Caco-2 (cell line): Measurements from ENCODE around the gene H2BK1. TPM values are rescaled to one million over a fixed set of nuclear protein-coding genes. Genes with fewer than 3 reads are reported as not detected.

Source experiments
- BruUV-seq: library from RNA; stranded (reverse); fragments of 400-500 nt; replicated peaks from 2 replicates; lab custom pipeline; 2021; lab: Mats Ljungman, UMichigan
- CTCF ChIA-PET: fragments of 300-600 bp; sonication (Branson Sonifier 250); formaldehyde crosslinking; loops from one replicate; lab custom pipeline; 2022; ENCODE audit warnings: antibody characterized with exemption; lab: Charles Lee
- POLR2A ChIA-PET: fragments of 300-600 bp; sonication (Branson Sonifier 250); formaldehyde crosslinking; loops from one replicate; lab custom pipeline; 2022; ENCODE audit warnings: antibody characterized with exemption; lab: Charles Lee
- DNase-seq, 2 experiments: peaks; one replicate each; pipeline versions ENCODE4 v3.0.0 to v3.0.0-alpha.2; 2020 to 2022
- H3K27me3 ChIP-seq: replicated peaks from 2 replicates; pipeline ENCODE4 v1.6.0; 2011; ENCODE audit warnings: low read length; ENCODE audit not compliant: control insufficient read depth, insufficient read depth
- H3K36me3 ChIP-seq: 2 replicates; pipeline ENCODE4 v1.5.1; 2011; ENCODE audit warnings: low read length; ENCODE audit not compliant: control insufficient read depth, insufficient read depth
- H3K4me1 ChIP-seq: fragments of 250-450 bp; sonication (Bioruptor Pico); 2 replicates; pipeline ENCODE4 v1.5.1; 2020; ENCODE audit warnings: mild to moderate bottlenecking
- H3K4me3 ChIP-seq: 2 replicates; pipeline ENCODE4 v1.5.1; 2011; ENCODE audit warnings: low read depth, mild to moderate bottlenecking, control low read depth, low read length
- H3K9me3 ChIP-seq: fragments of 250-450 bp; sonication (Bioruptor Pico); 2 replicates; pipeline ENCODE4 v1.5.1; 2020; ENCODE audit warnings: mild to moderate bottlenecking, moderate library complexity
- H3K27ac Mint-ChIP-seq: one replicate; pipeline ENCODE4 v1.8.0; 2022; ENCODE audit warnings: mixed read lengths; ENCODE audit not compliant: unreplicated experiment
- H3K27me3 Mint-ChIP-seq: one replicate; pipeline ENCODE4 v1.8.0; 2022; ENCODE audit warnings: mixed read lengths; ENCODE audit not compliant: insufficient read depth, unreplicated experiment
- H3K36me3 Mint-ChIP-seq: one replicate; pipeline ENCODE4 v1.8.0; 2022; ENCODE audit warnings: mild to moderate bottlenecking, mixed read lengths; ENCODE audit not compliant: insufficient read depth, unreplicated experiment
- H3K4me1 Mint-ChIP-seq: one replicate; pipeline ENCODE4 v1.8.0; 2022; ENCODE audit warnings: low read depth, mixed read lengths; ENCODE audit not compliant: unreplicated experiment
- H3K4me3 Mint-ChIP-seq: one replicate; pipeline ENCODE4 v1.8.0; 2022; ENCODE audit warnings: mild to moderate bottlenecking, moderate library complexity, mixed read lengths; ENCODE audit not compliant: unreplicated experiment
- H3K9me3 Mint-ChIP-seq: one replicate; pipeline ENCODE4 v1.8.0; 2022; ENCODE audit warnings: mixed read lengths; ENCODE audit not compliant: unreplicated experiment
- intact Hi-C: fragments of 100-400 bp; cut with micrococcal nuclease; formaldehyde crosslinking; loops from one replicate; pipeline ENCODE4 v1.10.0; 2022; ENCODE audit not compliant: unreplicated experiment
- total RNA-seq: library from RNA; stranded (reverse); gene quantifications from 2 replicates; pipeline ENCODE4 v1.2.3, GENCODE V29; 2022
- TF ChIP-seq, protein P1 (sequence below), 2 experiments: fragments of 200-600 bp in 1 of 2; IDR thresholded peaks; 1 replicate in 1 of 2; 2 replicates in 1 of 2; pipeline versions ENCODE4 v1.5.1 to v1.8.0; 2011 to 2022; ENCODE audit warnings: antibody characterized with exemption in 1 of 2, control low read depth in 1 of 2, inconsistent platforms in 1 of 2, low read depth in 1 of 2, low read length in 1 of 2, mild to moderate bottlenecking in 1 of 2, moderate library complexity in 1 of 2; ENCODE audit not compliant: insufficient read depth in 1 of 2, severe bottlenecking in 1 of 2, unreplicated experiment in 1 of 2

The H2BK1 gene
- total RNA-seq, 1 experiment from 2014 or later: not detected

DNA sequence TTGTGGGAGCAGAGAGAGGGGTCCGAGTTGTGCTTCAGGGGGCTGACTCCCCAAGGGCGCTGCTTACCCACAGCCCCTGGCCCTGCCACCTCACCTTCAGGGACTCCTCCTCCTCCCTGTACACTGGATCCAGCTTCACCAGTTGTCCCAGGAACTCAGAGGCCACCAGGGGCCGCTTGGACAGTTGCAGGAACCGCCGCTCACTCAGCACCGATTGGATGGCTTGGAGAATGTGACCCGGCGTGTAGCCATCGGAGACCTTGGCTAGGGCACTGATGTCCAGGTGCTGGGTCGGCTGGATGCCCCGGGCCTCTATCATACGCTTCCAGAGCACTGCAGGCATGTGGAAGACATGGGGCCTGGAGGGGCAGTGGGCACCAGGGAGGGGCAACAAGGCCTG is 18.7 kb downstream of the H2BK1 start:
- Mint-ChIP-seq H3K4me3 (no peak overlapping the region), H3K27ac (no peak overlapping the region), H3K9me3 (no peaks in the 10 kb centered on the region), H3K36me3 (no peaks in the 10 kb centered on the region), H3K4me1 (no peaks in the 10 kb centered on the region), H3K27me3 (peaks cover 15% of the 10 kb centered on the region)
- CTCF ChIA-PET: no interaction called here
- intact Hi-C loops: no loop called here
- Histone ChIP-seq H3K9me3 (no peaks in the 10 kb centered on the region), H3K27me3 (peaks cover 3% of the 10 kb centered on the region; the same call in 1 of the 2 replicates), H3K4me1 (no peaks in the 10 kb centered on the region), H3K4me3 (no peak overlapping the region), H3K36me3 (no peaks in the 10 kb centered on the region)
- DNase-seq: peak in 1 of 2 experiments; percentile 41
- BruUV-seq: no TSS peak
- POLR2A ChIA-PET: no interaction called here
- TF ChIP-seq, protein P1, sequence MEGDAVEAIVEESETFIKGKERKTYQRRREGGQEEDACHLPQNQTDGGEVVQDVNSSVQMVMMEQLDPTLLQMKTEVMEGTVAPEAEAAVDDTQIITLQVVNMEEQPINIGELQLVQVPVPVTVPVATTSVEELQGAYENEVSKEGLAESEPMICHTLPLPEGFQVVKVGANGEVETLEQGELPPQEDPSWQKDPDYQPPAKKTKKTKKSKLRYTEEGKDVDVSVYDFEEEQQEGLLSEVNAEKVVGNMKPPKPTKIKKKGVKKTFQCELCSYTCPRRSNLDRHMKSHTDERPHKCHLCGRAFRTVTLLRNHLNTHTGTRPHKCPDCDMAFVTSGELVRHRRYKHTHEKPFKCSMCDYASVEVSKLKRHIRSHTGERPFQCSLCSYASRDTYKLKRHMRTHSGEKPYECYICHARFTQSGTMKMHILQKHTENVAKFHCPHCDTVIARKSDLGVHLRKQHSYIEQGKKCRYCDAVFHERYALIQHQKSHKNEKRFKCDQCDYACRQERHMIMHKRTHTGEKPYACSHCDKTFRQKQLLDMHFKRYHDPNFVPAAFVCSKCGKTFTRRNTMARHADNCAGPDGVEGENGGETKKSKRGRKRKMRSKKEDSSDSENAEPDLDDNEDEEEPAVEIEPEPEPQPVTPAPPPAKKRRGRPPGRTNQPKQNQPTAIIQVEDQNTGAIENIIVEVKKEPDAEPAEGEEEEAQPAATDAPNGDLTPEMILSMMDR (IDR thresholded peaks at IDR 0.05; ENCODE audit: insufficient read depth in 1 of 2, low read depth in 1 of 2, low read length in 1 of 2, severe bottlenecking in 1 of 2, unreplicated experiment in 1 of 2): peak; percentile 7 to 35

DNA sequence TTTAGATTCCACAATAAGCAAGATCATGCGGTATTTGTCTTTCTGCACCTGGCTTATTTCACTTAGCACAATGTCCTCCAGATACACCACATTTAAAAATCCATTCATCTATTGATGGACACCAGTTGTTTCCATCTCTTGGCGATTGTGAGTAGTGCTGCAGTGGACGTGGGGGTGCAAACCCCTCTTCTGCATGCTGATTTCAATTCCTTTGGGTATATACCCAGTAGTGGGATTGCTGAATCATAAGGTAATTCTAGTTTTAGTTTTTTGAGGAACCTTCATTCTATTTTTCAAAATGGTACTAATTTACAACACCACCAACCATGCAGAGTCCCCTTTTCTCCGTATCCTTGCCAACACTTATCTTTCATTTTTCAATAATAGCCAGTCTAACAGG is 21.2 kb downstream of the H2BK1 start:
- ChIA-PET POLR2A (no interaction called here), CTCF (no interaction called here)
- H3K4me3 ChIP-seq: no peak overlapping the region
- H3K27me3 ChIP-seq: peaks cover 1% of the 10 kb centered on the region; the same call in 1 of the 2 replicates
- Mint-ChIP-seq H3K27me3 (peaks cover 12% of the 10 kb centered on the region), H3K4me1 (no peaks in the 10 kb centered on the region), H3K27ac (no peak overlapping the region), H3K4me3 (no peak overlapping the region), H3K36me3 (no peaks in the 10 kb centered on the region), H3K9me3 (no peaks in the 10 kb centered on the region)
- TF ChIP-seq, protein P1 (IDR thresholded peaks at IDR 0.05; ENCODE audit: insufficient read depth in 1 of 2, low read depth in 1 of 2, low read length in 1 of 2, severe bottlenecking in 1 of 2, unreplicated experiment in 1 of 2): no peak
- no peaks in the 10 kb centered on the region for H3K36me3 ChIP-seq
- H3K9me3 ChIP-seq: no peaks in the 10 kb centered on the region
- DNase-seq: no peak
- intact Hi-C loops: no loop called here
- BruUV-seq: no TSS peak
- H3K4me1 ChIP-seq: no peaks in the 10 kb centered on the region

DNA sequence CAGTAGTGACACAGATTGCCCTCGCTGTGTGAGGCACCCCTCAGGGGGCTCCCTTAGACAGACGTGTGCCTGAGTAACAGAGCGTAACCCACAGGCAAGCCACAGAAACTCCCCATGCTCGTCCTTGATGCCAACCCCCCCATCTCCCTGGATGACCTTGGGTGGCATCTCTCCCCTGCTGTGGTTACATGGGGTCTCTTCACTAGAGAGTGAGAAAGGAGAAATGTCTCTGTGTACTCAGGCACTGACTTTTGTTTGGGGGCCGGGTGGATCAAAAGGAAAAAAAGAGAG is 22.1 kb downstream of the H2BK1 start:
- Mint-ChIP-seq H3K4me3 (no peak overlapping the region), H3K36me3 (no peaks in the 10 kb centered on the region), H3K27me3 (peaks cover 12% of the 10 kb centered on the region), H3K9me3 (no peaks in the 10 kb centered on the region), H3K4me1 (no peaks in the 10 kb centered on the region), H3K27ac (no peak overlapping the region)
- Histone ChIP-seq H3K4me3 (no peak overlapping the region), H3K4me1 (no peaks in the 10 kb centered on the region), H3K9me3 (no peaks in the 10 kb centered on the region), H3K27me3 (no peaks in the 10 kb centered on the region; the same call in 1 of the 2 replicates), H3K36me3 (no peaks in the 10 kb centered on the region)
- intact Hi-C loops: no loop called here
- DNase-seq: no peak
- TF ChIP-seq, protein P1 (IDR thresholded peaks at IDR 0.05; ENCODE audit: insufficient read depth in 1 of 2, low read depth in 1 of 2, low read length in 1 of 2, severe bottlenecking in 1 of 2, unreplicated experiment in 1 of 2): no peak
- ChIA-PET CTCF (no interaction called here), POLR2A (no interaction called here)
- BruUV-seq: no TSS peak
